ENCODE measurements around the gene ERC1. TPM values are rescaled to one million over a fixed set of nuclear protein-coding genes. Genes with fewer than 3 reads are reported as not detected.

Gene ERC1
- total and polyA plus RNA-seq, 2 donors from 2014 or later, result 5.1 to 68.3 TPM

- H3K27ac ChIP-seq (ENCODE audit: low read depth in 2 of 2, low read length in 2 of 2), result no peak overlapping the region
- no peak overlapping the region for H3K4me3 ChIP-seq (ENCODE audit: low read length in 3 of 3)
- H3K9me3 ChIP-seq (ENCODE audit: control insufficient read depth in 2 of 3, insufficient read depth in 1 of 3, low read length in 3 of 3), result no peaks in the 10 kb centered on the region
- no peak overlapping the region for H3K9ac ChIP-seq (ENCODE audit: low read length in 3 of 3)
- peaks cover 2 to 4% (median 4%) of the 10 kb centered on the region in 3 donors for H3K4me1 ChIP-seq (ENCODE audit: control insufficient read depth in 2 of 3, insufficient read depth in 2 of 3, low read depth in 1 of 3, low read length in 3 of 3)
- FAIRE-seq (no peak), DNase-seq (no peak)
- intact Hi-C loops (cut with DNase I), result no loop called here
- H3K27me3 ChIP-seq (ENCODE audit: control insufficient read depth, insufficient read depth, low read length), result no peaks in the 10 kb centered on the region
- TF ChIP-seq CTCF (IDR thresholded peaks at IDR 0.05; ENCODE audit: borderline replicate concordance, extremely low read depth, insufficient read depth), result no peak
- no peaks in the 10 kb centered on the region for H3K36me3 ChIP-seq (ENCODE audit: control insufficient read depth in 2 of 3, insufficient read depth in 3 of 3, low read length in 3 of 3)
Observed at GRCh38 chr12:1173781-1174617, 183.0 kb downstream of the ERC1 start.

GRCh38 chr12:1174659-1175058 is 183.6 kb downstream of the ERC1 start:
- no peak overlapping the region for H3K27ac ChIP-seq (ENCODE audit: low read depth in 2 of 2, low read length in 2 of 2)
- DNase-seq (no peak), FAIRE-seq (no peak)
- no peaks in the 10 kb centered on the region for H3K27me3 ChIP-seq (ENCODE audit: control insufficient read depth, insufficient read depth, low read length)
- intact Hi-C loops (cut with DNase I), result no loop called here
- no peak overlapping the region for H3K4me3 ChIP-seq (ENCODE audit: low read length in 3 of 3)
- H3K4me1 ChIP-seq (ENCODE audit: control insufficient read depth in 2 of 3, insufficient read depth in 2 of 3, low read depth in 1 of 3, low read length in 3 of 3), result peaks cover 2 to 4% (median 4%) of the 10 kb centered on the region in 3 donors
- TF ChIP-seq CTCF (IDR thresholded peaks at IDR 0.05; ENCODE audit: borderline replicate concordance, extremely low read depth, insufficient read depth), result no peak
- H3K9ac ChIP-seq (ENCODE audit: low read length in 3 of 3), result no peak overlapping the region
- no peaks in the 10 kb centered on the region for H3K36me3 ChIP-seq (ENCODE audit: control insufficient read depth in 2 of 3, insufficient read depth in 3 of 3, low read length in 3 of 3)
- no peaks in the 10 kb centered on the region for H3K9me3 ChIP-seq (ENCODE audit: control insufficient read depth in 2 of 3, insufficient read depth in 1 of 3, low read length in 3 of 3)

- Histone ChIP-seq H3K9me3 (ENCODE audit: control insufficient read depth in 2 of 3, insufficient read depth in 1 of 3, low read length in 3 of 3) (no peaks in the 10 kb centered on the region), H3K27me3 (ENCODE audit: control insufficient read depth, insufficient read depth, low read length) (no peaks in the 10 kb centered on the region), H3K36me3 (ENCODE audit: control insufficient read depth in 2 of 3, insufficient read depth in 3 of 3, low read length in 3 of 3) (no peaks in the 10 kb centered on the region), H3K4me3 (ENCODE audit: low read length in 3 of 3) (no peak overlapping the region), H3K27ac (ENCODE audit: low read depth in 2 of 2, low read length in 2 of 2) (no peak overlapping the region), H3K4me1 (ENCODE audit: control insufficient read depth in 2 of 3, insufficient read depth in 2 of 3, low read depth in 1 of 3, low read length in 3 of 3) (peaks cover 2 to 4% (median 4%) of the 10 kb centered on the region in 3 donors), H3K9ac (ENCODE audit: low read length in 3 of 3) (no peak overlapping the region)
- TF ChIP-seq CTCF (IDR thresholded peaks at IDR 0.05; ENCODE audit: borderline replicate concordance, extremely low read depth, insufficient read depth), result no peak
- DNase-seq (no peak), FAIRE-seq (no peak)
- intact Hi-C loops (cut with DNase I), result no loop called here
Observed at GRCh38 chr12:1176191-1176590, 185.2 kb downstream of the ERC1 start.

Measured in kidney (tissue), 14 donors.